GM12878 (cell line): ENCODE data around the gene TRAF2. TPM values are rescaled to one million over a fixed set of nuclear protein-coding genes. Genes with fewer than 3 reads are reported as not detected.

Experiments
- ATAC-seq: fragments of 200-7000 bp; cut with Tn5 transposase; 3 replicates; pipeline ENCODE4 v1.9.1; 2020; ENCODE audit warnings: mild to moderate bottlenecking, moderate library complexity
- BruUV-seq: library from RNA; stranded (reverse); fragments of 400-500 nt; replicated peaks from 2 replicates; lab custom pipeline; 2021; lab: Mats Ljungman, UMichigan
- CTCF ChIA-PET: fragments of 300-600 bp; sonication (Branson Sonifier 250); formaldehyde crosslinking; extraction: SDS; loops from one replicate; lab custom pipeline; 2021; ENCODE audit warnings: inconsistent platforms; lab: Yijun Ruan, JAX
- POLR2A ChIA-PET: fragments of 350-600 bp; formaldehyde crosslinking; extraction: SDS; loops from one replicate; lab custom pipeline; 2021; ENCODE audit warnings: inconsistent platforms; lab: Charles Lee
- RAD21 ChIA-PET: fragments of 300-600 bp; sonication (Branson Sonifier 250); formaldehyde crosslinking; loops from one replicate; lab custom pipeline; 2023; ENCODE audit warnings: antibody characterized with exemption; ENCODE audit not compliant: unreplicated experiment; lab: Charles Lee
- SMC1A ChIA-PET: fragments of 300-600 bp; sonication (Branson Sonifier 250); formaldehyde crosslinking; loops from one replicate; lab custom pipeline; 2023; ENCODE audit not compliant: unreplicated experiment, uncharacterized antibody; lab: Charles Lee
- DNase-seq: peaks from one replicate; pipeline ENCODE4 v3.0.0-alpha.2; 2011; ENCODE audit warnings: low read depth, low spot score
- FAIRE-seq: peaks from 3 replicates; lab custom pipeline; 2011; peaks lifted over from hg19 to GRCh38; lab: Jason Lieb, UNC
- H2AFZ ChIP-seq: 2 replicates; pipeline ENCODE4 v1.6.0; 2011; ENCODE audit warnings: low read depth, low read length, control low read depth; ENCODE audit not compliant: control insufficient read depth
- H3K27ac ChIP-seq: 2 replicates; pipeline ENCODE4 v1.5.1; 2011; ENCODE audit warnings: control low read depth; ENCODE audit not compliant: control insufficient read depth, insufficient read depth
- H3K27me3 ChIP-seq, 2 experiments: replicated peaks in 1 of 2; 2 replicates each; pipeline versions ENCODE4 v1.6.0 to v1.6.1; 2011; ENCODE audit warnings: low read length in 1 of 2; ENCODE audit not compliant: control insufficient read depth in 2 of 2, insufficient read depth in 2 of 2
- H3K36me3 ChIP-seq, 2 experiments: 2 replicates each; pipeline ENCODE4 v1.5.1; 2011; ENCODE audit warnings: low read length in 1 of 2; ENCODE audit not compliant: control insufficient read depth in 2 of 2, insufficient read depth in 2 of 2
- H3K4me1 ChIP-seq: 2 replicates; pipeline ENCODE4 v1.6.1; 2011; ENCODE audit warnings: mild to moderate bottlenecking, low read length, moderate library complexity, mixed read lengths; ENCODE audit not compliant: control insufficient read depth, insufficient read depth
- H3K4me2 ChIP-seq: 2 replicates; pipeline ENCODE4 v1.6.0; 2011; ENCODE audit warnings: control low read depth; ENCODE audit not compliant: control insufficient read depth, insufficient read depth
- H3K4me3 ChIP-seq: fragments of 200-600 bp; sonication (generic); 2 replicates; pipeline ENCODE4 v1.5.1; 2016
- H3K79me2 ChIP-seq: 2 replicates; pipeline ENCODE4 v1.6.0; 2011; ENCODE audit warnings: low read length; ENCODE audit not compliant: control insufficient read depth, insufficient read depth
- H3K9ac ChIP-seq: 2 replicates; pipeline ENCODE4 v1.8.0; 2011; ENCODE audit warnings: low read length, control low read depth, mixed read lengths; ENCODE audit not compliant: control insufficient read depth, insufficient read depth
- H3K9me3 ChIP-seq: replicated peaks from 3 replicates; pipeline ENCODE4 v1.5.1; 2011; ENCODE audit warnings: mild to moderate bottlenecking, low read length; ENCODE audit not compliant: control insufficient read depth, insufficient read depth
- H4K20me1 ChIP-seq: 2 replicates; pipeline ENCODE4 v1.6.0; 2011; ENCODE audit not compliant: control insufficient read depth, insufficient read depth
- CBX5 ChIP-seq: sonication (generic); IDR thresholded peaks from 2 replicates; pipeline ENCODE4 v1.6.1; 2016; ENCODE audit warnings: low read depth, moderate library complexity, mild to moderate bottlenecking, inconsistent platforms
- E2F4 ChIP-seq: IDR thresholded peaks from 2 replicates; pipeline ENCODE4 v1.6.1; 2012; ENCODE audit warnings: low read depth, low read length, improper control_type of control experiment
- FOXK2 ChIP-seq: fragments of 450-650 bp; IDR thresholded peaks from 2 replicates; pipeline ENCODE4 v1.6.1; 2017; ENCODE audit warnings: mild to moderate bottlenecking, moderate library complexity
- JUND ChIP-seq: IDR thresholded peaks from 2 replicates; pipeline ENCODE4 v1.6.1; 2012; ENCODE audit warnings: low read depth, mild to moderate bottlenecking, low read length, improper control_type of control experiment, moderate library complexity
- KLF5 ChIP-seq: fragments of 450-650 bp; IDR thresholded peaks from 2 replicates; pipeline ENCODE4 v1.6.1; 2014; ENCODE audit warnings: mild to moderate bottlenecking; ENCODE audit not compliant: partially characterized antibody
- RAD51 ChIP-seq: fragments of 450-650 bp; IDR thresholded peaks from 2 replicates; pipeline ENCODE4 v1.6.1; 2016; ENCODE audit warnings: moderate library complexity, mild to moderate bottlenecking, inconsistent platforms
- SMAD1 ChIP-seq: fragments of 450-650 bp; IDR thresholded peaks from 2 replicates; pipeline ENCODE4 v1.6.1; 2018; ENCODE audit warnings: mild to moderate bottlenecking, low read depth; ENCODE audit not compliant: partially characterized antibody
- SMARCA5 ChIP-seq: fragments of 450-650 bp; IDR thresholded peaks from 2 replicates; pipeline ENCODE4 v1.6.1; 2017; ENCODE audit warnings: mild to moderate bottlenecking
- TARDBP ChIP-seq: IDR thresholded peaks from 2 replicates; pipeline ENCODE4 v1.6.1; 2016; ENCODE audit warnings: borderline replicate concordance
- TCF7 ChIP-seq: IDR thresholded peaks from 2 replicates; pipeline ENCODE4 v1.6.1; 2014; ENCODE audit warnings: antibody characterized with exemption, borderline replicate concordance
- ZNF24 ChIP-seq: fragments of 450-650 bp; IDR thresholded peaks from 2 replicates; pipeline ENCODE4 v1.6.1; 2017; ENCODE audit warnings: antibody characterized with exemption, mild to moderate bottlenecking
- WGBS: methylation state at CpG from one replicate; pipeline ENCODE4 v1.1.6; 2016; ENCODE audit warnings: low lambda C conversion rate; ENCODE audit not compliant: insufficient replicate concordance, insufficient coverage; ENCODE audit errors: missing lambda C conversion rate; 5-methylcytosine and 5-hydroxymethylcytosine counted together
- in situ Hi-C: fragments of 300-500 bp; cut with MboI; formaldehyde crosslinking; loops from 9 replicates; pipeline ENCODE4 v1.14.3; 2018; ENCODE audit warnings: mixed read lengths
- intact Hi-C: fragments of 100-400 bp; cut with micrococcal nuclease; formaldehyde crosslinking; loops from one replicate; pipeline ENCODE4 v1.14.2; 2022; ENCODE audit not compliant: unreplicated experiment
- polyA plus RNA-seq, 11 experiments: library from polyadenylated mRNA; depleted of rRNA in 4 of 11; unstranded in 6 of 11; stranded (reverse) in 5 of 11; fragments of >200 nt; fragmentation: Nextera tagmentation in 4 of 11; fragmentation: Illumina TruSeq in 1 of 11; extraction: Ambion mirVana in 4 of 11; extraction: Trizol in 1 of 11; gene quantifications; 1 replicate in 1 of 11; 2 replicates in 10 of 11; pipeline versions ENCODE4 v1.2.1 to v1.2.3, GENCODE V29; 2011 to 2016; ENCODE audit warnings: inconsistent platforms in 2 of 11, missing spikeins in 2 of 11, low read depth in 1 of 11
- total RNA-seq, 4 experiments: library from RNA; depleted of rRNA in 3 of 4; stranded (reverse); fragments of >200 nt in 3 of 4; fragmentation: Illumina TruSeq in 1 of 4; extraction: Trizol in 1 of 4; gene quantifications; 2 replicates each; pipeline versions ENCODE4 v1.2.1 to v1.2.3, GENCODE V29; 2013 to 2021
- TF ChIP-seq, protein P1 (sequence below): fragments of 450-650 bp; conservative IDR thresholded peaks from 2 replicates; pipeline ENCODE4 v1.6.1; 2017; ENCODE audit warnings: mild to moderate bottlenecking, moderate library complexity
- TF ChIP-seq, protein P2 (sequence below): fragments of 450-650 bp; IDR thresholded peaks from 2 replicates; pipeline ENCODE4 v1.6.1; 2017; ENCODE audit warnings: mild to moderate bottlenecking, low read depth, inconsistent platforms; ENCODE audit not compliant: poor library complexity, severe bottlenecking
- TF ChIP-seq, protein P3 (sequence below): IDR thresholded peaks from 2 replicates; pipeline ENCODE4 v1.6.1; 2011; ENCODE audit warnings: low read depth, low read length, improper control_type of control experiment, borderline replicate concordance

TRAF2 gene
- total and polyA plus RNA-seq, 10 of the 15 experiments (the other 5 are each of a cell fraction or from before 2014, with no cell fraction given): 0.34 to 39.5 (median 18.7) TPM

- SMC1A ChIA-PET: no interaction called here
- Histone ChIP-seq H3K27ac (no peak overlapping the region), H3K4me1 (no peaks in the 10 kb centered on the region), H2AFZ (no peak overlapping the region), H3K9ac (no peak overlapping the region), H3K4me2 (no peak overlapping the region), H4K20me1 (no peaks in the 10 kb centered on the region), H3K9me3 (no peaks in the 10 kb centered on the region), H3K27me3 (no peaks in the 10 kb centered on the region), H3K36me3 (peaks cover 36 to 45% of the 10 kb centered on the region in 2 experiments), H3K4me3 (no peak overlapping the region), H3K79me2 (no peaks in the 10 kb centered on the region)
- TF ChIP-seq JUND: no peak
- no peak for TF ChIP-seq SMAD1
- TF ChIP-seq, protein P1, sequence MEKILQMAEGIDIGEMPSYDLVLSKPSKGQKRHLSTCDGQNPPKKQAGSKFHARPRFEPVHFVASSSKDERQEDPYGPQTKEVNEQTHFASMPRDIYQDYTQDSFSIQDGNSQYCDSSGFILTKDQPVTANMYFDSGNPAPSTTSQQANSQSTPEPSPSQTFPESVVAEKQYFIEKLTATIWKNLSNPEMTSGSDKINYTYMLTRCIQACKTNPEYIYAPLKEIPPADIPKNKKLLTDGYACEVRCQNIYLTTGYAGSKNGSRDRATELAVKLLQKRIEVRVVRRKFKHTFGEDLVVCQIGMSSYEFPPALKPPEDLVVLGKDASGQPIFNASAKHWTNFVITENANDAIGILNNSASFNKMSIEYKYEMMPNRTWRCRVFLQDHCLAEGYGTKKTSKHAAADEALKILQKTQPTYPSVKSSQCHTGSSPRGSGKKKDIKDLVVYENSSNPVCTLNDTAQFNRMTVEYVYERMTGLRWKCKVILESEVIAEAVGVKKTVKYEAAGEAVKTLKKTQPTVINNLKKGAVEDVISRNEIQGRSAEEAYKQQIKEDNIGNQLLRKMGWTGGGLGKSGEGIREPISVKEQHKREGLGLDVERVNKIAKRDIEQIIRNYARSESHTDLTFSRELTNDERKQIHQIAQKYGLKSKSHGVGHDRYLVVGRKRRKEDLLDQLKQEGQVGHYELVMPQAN: no peak
- no peak for TF ChIP-seq TARDBP
- TF ChIP-seq ZNF24: no peak
- TF ChIP-seq, protein P2, sequence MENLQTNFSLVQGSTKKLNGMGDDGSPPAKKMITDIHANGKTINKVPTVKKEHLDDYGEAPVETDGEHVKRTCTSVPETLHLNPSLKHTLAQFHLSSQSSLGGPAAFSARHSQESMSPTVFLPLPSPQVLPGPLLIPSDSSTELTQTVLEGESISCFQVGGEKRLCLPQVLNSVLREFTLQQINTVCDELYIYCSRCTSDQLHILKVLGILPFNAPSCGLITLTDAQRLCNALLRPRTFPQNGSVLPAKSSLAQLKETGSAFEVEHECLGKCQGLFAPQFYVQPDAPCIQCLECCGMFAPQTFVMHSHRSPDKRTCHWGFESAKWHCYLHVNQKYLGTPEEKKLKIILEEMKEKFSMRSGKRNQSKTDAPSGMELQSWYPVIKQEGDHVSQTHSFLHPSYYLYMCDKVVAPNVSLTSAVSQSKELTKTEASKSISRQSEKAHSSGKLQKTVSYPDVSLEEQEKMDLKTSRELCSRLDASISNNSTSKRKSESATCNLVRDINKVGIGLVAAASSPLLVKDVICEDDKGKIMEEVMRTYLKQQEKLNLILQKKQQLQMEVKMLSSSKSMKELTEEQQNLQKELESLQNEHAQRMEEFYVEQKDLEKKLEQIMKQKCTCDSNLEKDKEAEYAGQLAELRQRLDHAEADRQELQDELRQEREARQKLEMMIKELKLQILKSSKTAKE: no peak
- no peak for TF ChIP-seq FOXK2
- no peak for TF ChIP-seq E2F4
- no peak for TF ChIP-seq SMARCA5
- TF ChIP-seq RAD51: no peak
- TF ChIP-seq, protein P3, sequence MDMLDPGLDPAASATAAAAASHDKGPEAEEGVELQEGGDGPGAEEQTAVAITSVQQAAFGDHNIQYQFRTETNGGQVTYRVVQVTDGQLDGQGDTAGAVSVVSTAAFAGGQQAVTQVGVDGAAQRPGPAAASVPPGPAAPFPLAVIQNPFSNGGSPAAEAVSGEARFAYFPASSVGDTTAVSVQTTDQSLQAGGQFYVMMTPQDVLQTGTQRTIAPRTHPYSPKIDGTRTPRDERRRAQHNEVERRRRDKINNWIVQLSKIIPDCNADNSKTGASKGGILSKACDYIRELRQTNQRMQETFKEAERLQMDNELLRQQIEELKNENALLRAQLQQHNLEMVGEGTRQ: no peak
- no peak for TF ChIP-seq KLF5
- TF ChIP-seq CBX5: no peak
- no peak for TF ChIP-seq TCF7
- ATAC-seq: no peak
- RAD21 ChIA-PET: no interaction called here
- intact Hi-C loops: no loop called here
- no TSS peak for BruUV-seq
- POLR2A ChIA-PET: interaction anchor here (0.9 kb wide), 1 partner anchor 20 kb away, joined by 4 read pairs; no protein-coding TSS in a partner anchor
- no peak for FAIRE-seq
- no peak for DNase-seq
- CTCF ChIA-PET: no interaction called here
- WGBS: 89% methylated on average over 10 of the region's 10 CpGs
- in situ Hi-C loops: no loop called here
Observed at GRCh38 chr9:136921718-136922117, 35.4 kb downstream of the TRAF2 start.
